Measurements from ENCODE around the gene NSF. TPM values are rescaled to one million over a fixed set of nuclear protein-coding genes. Genes with fewer than 3 reads are reported as not detected.
"Not testable (repeated sequence)": the region's sequence is repeated elsewhere in the genome, so short reads cannot be mapped to it uniquely, and the experiment has no call there.

The NSF gene
- total RNA-seq, 2 experiments from 2014 or later = 17.7 to 19.1 TPM

DNA sequence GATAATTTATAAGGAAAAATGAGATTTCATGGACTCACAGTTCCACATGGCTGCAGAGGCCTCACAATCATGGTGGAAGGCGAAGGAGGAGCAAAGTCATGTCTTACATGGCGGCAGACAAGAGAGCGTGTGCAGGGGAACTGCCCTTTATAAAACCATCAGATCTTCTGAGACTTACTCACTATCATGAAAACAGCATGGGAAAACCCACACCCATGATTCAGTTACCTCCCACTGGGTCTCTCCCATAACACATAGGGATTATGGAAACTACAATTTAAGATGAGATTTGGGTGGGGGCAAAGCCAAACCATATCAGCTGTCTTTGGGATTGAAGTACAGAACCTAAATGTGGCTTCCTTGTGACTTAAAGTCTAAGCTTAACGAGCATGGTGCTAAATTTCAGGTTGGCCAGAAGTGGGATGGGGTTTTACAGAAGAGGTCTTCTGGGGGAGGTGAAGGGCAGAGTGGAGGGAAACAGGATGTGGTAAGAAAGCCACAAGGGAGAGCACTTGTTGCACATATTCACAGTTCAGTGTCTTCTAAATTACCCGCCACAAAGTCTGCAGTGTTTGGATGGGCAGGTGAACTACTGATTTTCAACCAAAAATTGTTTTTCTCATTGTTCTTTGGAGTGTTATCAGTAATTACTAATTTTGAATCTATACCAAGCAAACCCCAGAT lies 38.4 kb downstream of the NSF start:
- H3K36me3 Mint-ChIP-seq (ENCODE audit: low read depth); H3K9me3 ChIP-seq (ENCODE audit: control insufficient read depth in 1 of 2, insufficient read depth in 1 of 2, low read length in 2 of 2); intact Hi-C loops (cut with DNase I, micrococcal nuclease); H3K36me3 ChIP-seq (ENCODE audit: insufficient read depth, low read length); H3K4me3 Mint-ChIP-seq; H3K27me3 ChIP-seq (ENCODE audit: control insufficient read depth in 1 of 2, insufficient read depth in 2 of 2, low read length in 2 of 2); POLR2A ChIA-PET; H3K4me1 ChIP-seq (ENCODE audit: insufficient read depth, low read length); H3K9me3 Mint-ChIP-seq; DNase-seq; H3K4me3 ChIP-seq (ENCODE audit: low read length); H3K27me3 Mint-ChIP-seq; H3K4me1 Mint-ChIP-seq (ENCODE audit: low read depth); H3K27ac ChIP-seq (ENCODE audit: low read depth in 1 of 2, low read length in 2 of 2); CTCF ChIA-PET; H3K27ac Mint-ChIP-seq: not testable (repeated sequence)
- peak; percentile 84 for ATAC-seq (ENCODE audit: poor library complexity)

GRCh38 chr17:46632146-46632545 lies 41.7 kb downstream of the NSF start:
- DNase-seq; H3K9me3 ChIP-seq (ENCODE audit: control insufficient read depth in 1 of 2, insufficient read depth in 1 of 2, low read length in 2 of 2); H3K27ac Mint-ChIP-seq; H3K27me3 ChIP-seq (ENCODE audit: control insufficient read depth in 1 of 2, insufficient read depth in 2 of 2, low read length in 2 of 2); H3K36me3 ChIP-seq (ENCODE audit: insufficient read depth, low read length); intact Hi-C loops (cut with DNase I, micrococcal nuclease); POLR2A ChIA-PET; H3K27me3 Mint-ChIP-seq; H3K36me3 Mint-ChIP-seq (ENCODE audit: low read depth); H3K4me1 Mint-ChIP-seq (ENCODE audit: low read depth); H3K4me3 Mint-ChIP-seq; H3K4me1 ChIP-seq (ENCODE audit: insufficient read depth, low read length); H3K27ac ChIP-seq (ENCODE audit: low read depth in 1 of 2, low read length in 2 of 2); CTCF ChIA-PET; H3K4me3 ChIP-seq (ENCODE audit: low read length); ATAC-seq (ENCODE audit: poor library complexity); H3K9me3 Mint-ChIP-seq: not testable (repeated sequence)

DNA sequence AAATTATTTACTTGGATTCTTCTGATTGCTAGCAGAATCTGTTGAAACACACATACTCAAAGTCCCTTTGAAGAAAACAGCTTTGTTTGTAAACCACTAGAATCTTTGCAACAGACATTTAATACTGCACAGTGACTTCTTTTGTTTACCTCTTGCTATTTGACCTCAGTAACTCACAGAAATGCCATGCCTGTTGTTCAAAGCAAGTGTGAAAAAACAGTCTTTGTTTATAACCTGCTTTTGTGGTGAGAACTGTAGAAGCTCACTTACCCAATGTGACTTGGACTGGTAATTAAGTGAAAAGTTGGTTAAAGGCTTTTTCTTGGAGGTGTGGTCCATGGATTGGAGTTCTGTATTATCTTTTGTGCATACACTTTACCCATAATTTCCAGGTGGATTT lies 44.4 kb downstream of the NSF start:
- ATAC-seq (ENCODE audit: poor library complexity); CTCF ChIA-PET; H3K9me3 Mint-ChIP-seq; H3K36me3 ChIP-seq (ENCODE audit: insufficient read depth, low read length); intact Hi-C loops (cut with DNase I, micrococcal nuclease); DNase-seq; H3K36me3 Mint-ChIP-seq (ENCODE audit: low read depth); H3K9me3 ChIP-seq (ENCODE audit: control insufficient read depth in 1 of 2, insufficient read depth in 1 of 2, low read length in 2 of 2); H3K4me1 ChIP-seq (ENCODE audit: insufficient read depth, low read length); H3K4me3 Mint-ChIP-seq; H3K27me3 ChIP-seq (ENCODE audit: control insufficient read depth in 1 of 2, insufficient read depth in 2 of 2, low read length in 2 of 2); H3K4me1 Mint-ChIP-seq (ENCODE audit: low read depth); H3K27ac Mint-ChIP-seq; H3K27ac ChIP-seq (ENCODE audit: low read depth in 1 of 2, low read length in 2 of 2); H3K27me3 Mint-ChIP-seq; POLR2A ChIA-PET; H3K4me3 ChIP-seq (ENCODE audit: low read length): not testable (repeated sequence)

DNA sequence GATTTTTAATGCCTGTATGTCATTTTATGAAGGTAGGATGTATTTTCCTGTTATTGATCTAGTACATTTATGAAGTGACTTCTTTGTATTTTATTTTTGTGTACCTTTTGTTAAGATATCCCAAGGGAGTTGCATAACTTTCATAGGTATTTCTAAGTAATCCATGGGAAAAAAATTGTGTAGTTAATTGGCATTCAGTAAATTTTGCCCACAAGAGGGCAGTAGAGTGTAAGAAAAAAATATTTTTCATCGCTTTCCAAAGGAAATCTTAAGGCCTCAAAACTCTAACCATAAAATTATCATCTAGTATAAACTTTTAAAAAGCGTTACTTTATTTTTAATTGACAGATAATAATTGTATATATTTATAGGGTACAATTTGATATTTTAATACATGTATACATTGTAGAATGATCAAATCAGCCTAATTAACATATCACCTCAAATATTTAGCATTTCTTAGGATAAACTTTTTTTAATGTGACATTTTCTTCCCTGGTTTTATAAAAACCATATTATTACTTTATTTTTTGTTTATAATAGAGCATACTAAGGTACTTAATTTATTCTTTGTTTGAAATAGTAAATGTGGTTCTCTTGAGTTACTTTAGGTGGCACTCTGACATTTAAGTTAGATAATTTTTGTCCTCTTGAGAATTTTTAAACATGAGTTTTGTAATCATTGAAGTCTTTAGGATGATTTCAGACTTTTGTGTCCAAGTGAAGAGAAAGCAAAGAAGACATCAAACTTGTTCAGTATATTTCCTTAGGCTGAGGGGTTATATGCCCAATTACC lies 51.6 kb downstream of the NSF start:
- H3K36me3 ChIP-seq (ENCODE audit: insufficient read depth, low read length); H3K4me3 ChIP-seq (ENCODE audit: low read length); H3K27ac Mint-ChIP-seq; H3K9me3 Mint-ChIP-seq; H3K27me3 Mint-ChIP-seq; CTCF ChIA-PET; ATAC-seq (ENCODE audit: poor library complexity); intact Hi-C loops (cut with DNase I, micrococcal nuclease); H3K4me1 ChIP-seq (ENCODE audit: insufficient read depth, low read length); H3K9me3 ChIP-seq (ENCODE audit: control insufficient read depth in 1 of 2, insufficient read depth in 1 of 2, low read length in 2 of 2); H3K4me1 Mint-ChIP-seq (ENCODE audit: low read depth); H3K27ac ChIP-seq (ENCODE audit: low read depth in 1 of 2, low read length in 2 of 2); H3K4me3 Mint-ChIP-seq; H3K36me3 Mint-ChIP-seq (ENCODE audit: low read depth); POLR2A ChIA-PET; H3K27me3 ChIP-seq (ENCODE audit: control insufficient read depth in 1 of 2, insufficient read depth in 2 of 2, low read length in 2 of 2): not testable (repeated sequence)
- peak in 1 of 14 experiments; percentile 10 for DNase-seq

DNA sequence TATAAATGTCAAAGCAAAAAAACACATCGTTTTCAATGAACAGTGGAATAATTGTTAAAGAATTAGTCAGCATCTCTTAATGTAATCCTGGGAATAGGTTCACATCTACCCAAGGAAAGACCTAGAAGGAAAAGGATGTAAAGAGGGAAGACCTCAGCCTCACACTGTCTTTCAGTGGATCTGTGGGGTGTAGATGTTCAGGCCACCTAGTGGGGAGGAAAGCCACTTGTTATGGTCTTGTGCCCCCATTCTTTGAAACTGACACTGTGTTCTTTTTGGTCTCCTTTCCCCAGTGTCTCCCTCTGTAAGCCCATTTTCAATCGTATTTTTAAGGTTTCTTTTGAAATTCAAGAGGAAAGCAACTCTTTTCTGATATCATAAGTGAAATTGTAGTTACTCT lies 56.8 kb downstream of the NSF start:
- H3K9me3 ChIP-seq (ENCODE audit: control insufficient read depth in 1 of 2, insufficient read depth in 1 of 2, low read length in 2 of 2); DNase-seq; intact Hi-C loops (cut with DNase I, micrococcal nuclease); H3K9me3 Mint-ChIP-seq; ATAC-seq (ENCODE audit: poor library complexity); H3K4me3 ChIP-seq (ENCODE audit: low read length); H3K27ac ChIP-seq (ENCODE audit: low read depth in 1 of 2, low read length in 2 of 2); H3K4me3 Mint-ChIP-seq; H3K27ac Mint-ChIP-seq; H3K4me1 ChIP-seq (ENCODE audit: insufficient read depth, low read length); H3K27me3 ChIP-seq (ENCODE audit: control insufficient read depth in 1 of 2, insufficient read depth in 2 of 2, low read length in 2 of 2); H3K4me1 Mint-ChIP-seq (ENCODE audit: low read depth); H3K36me3 Mint-ChIP-seq (ENCODE audit: low read depth); H3K27me3 Mint-ChIP-seq; H3K36me3 ChIP-seq (ENCODE audit: insufficient read depth, low read length); CTCF ChIA-PET; POLR2A ChIA-PET: not testable (repeated sequence)

DNA sequence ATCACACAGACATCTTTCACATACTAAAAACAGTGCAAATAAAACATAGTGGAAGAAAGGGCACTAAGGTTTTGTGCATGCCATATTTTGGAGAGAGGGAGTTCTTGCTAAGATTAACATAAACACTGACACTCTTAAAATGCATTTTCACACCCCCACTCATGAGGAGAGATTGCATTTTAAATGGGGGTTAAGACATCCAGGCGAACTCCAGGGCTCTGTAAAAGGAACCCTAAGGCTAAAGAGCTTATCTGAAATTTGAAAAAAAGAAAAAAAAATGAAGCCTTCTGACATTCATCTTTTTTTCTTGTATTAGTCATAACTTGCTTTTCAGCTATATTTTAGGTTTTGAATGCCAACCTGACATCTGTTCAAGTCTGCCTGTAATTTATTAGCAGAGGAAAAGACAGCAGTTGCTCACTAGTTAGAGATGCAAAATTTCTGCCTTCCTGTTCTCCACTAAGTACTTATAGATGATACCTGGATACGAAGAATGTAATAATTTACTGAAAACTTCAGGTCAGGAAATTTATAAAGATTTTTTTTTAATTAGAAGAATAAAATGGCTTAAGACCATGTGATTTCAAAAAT lies 57.3 kb downstream of the NSF start:
- ATAC-seq (ENCODE audit: poor library complexity); POLR2A ChIA-PET; H3K36me3 ChIP-seq (ENCODE audit: insufficient read depth, low read length): not testable (repeated sequence)

GRCh38 chr17:46649246-46649645 lies 58.8 kb downstream of the NSF start:
- H3K27me3 Mint-ChIP-seq; H3K4me3 ChIP-seq (ENCODE audit: low read length); intact Hi-C loops (cut with DNase I, micrococcal nuclease); H3K9me3 Mint-ChIP-seq; POLR2A ChIA-PET; ATAC-seq (ENCODE audit: poor library complexity); H3K36me3 Mint-ChIP-seq (ENCODE audit: low read depth); H3K27me3 ChIP-seq (ENCODE audit: control insufficient read depth in 1 of 2, insufficient read depth in 2 of 2, low read length in 2 of 2); H3K36me3 ChIP-seq (ENCODE audit: insufficient read depth, low read length); H3K27ac Mint-ChIP-seq; H3K4me3 Mint-ChIP-seq; H3K27ac ChIP-seq (ENCODE audit: low read depth in 1 of 2, low read length in 2 of 2); H3K9me3 ChIP-seq (ENCODE audit: control insufficient read depth in 1 of 2, insufficient read depth in 1 of 2, low read length in 2 of 2); H3K4me1 Mint-ChIP-seq (ENCODE audit: low read depth); H3K4me1 ChIP-seq (ENCODE audit: insufficient read depth, low read length); CTCF ChIA-PET: not testable (repeated sequence)
- DNase-seq = peak in 1 of 14 experiments; percentile 7

More for the DNA sequence above, 57.3 kb downstream of the NSF start:
- CTCF ChIA-PET; H3K27ac Mint-ChIP-seq; H3K4me1 Mint-ChIP-seq (ENCODE audit: low read depth); H3K4me3 ChIP-seq (ENCODE audit: low read length); DNase-seq; H3K9me3 ChIP-seq (ENCODE audit: control insufficient read depth in 1 of 2, insufficient read depth in 1 of 2, low read length in 2 of 2); H3K27ac ChIP-seq (ENCODE audit: low read depth in 1 of 2, low read length in 2 of 2); H3K27me3 ChIP-seq (ENCODE audit: control insufficient read depth in 1 of 2, insufficient read depth in 2 of 2, low read length in 2 of 2); H3K4me3 Mint-ChIP-seq; H3K27me3 Mint-ChIP-seq; H3K9me3 Mint-ChIP-seq; H3K36me3 Mint-ChIP-seq (ENCODE audit: low read depth); H3K4me1 ChIP-seq (ENCODE audit: insufficient read depth, low read length); intact Hi-C loops (cut with DNase I, micrococcal nuclease): not testable (repeated sequence)
